ENCODE measurements around the gene PRRT2.
A peak's percentile ranks its signal among the peaks of the same experiment; 100 is the strongest.
"Not testable (repeated sequence)": the region's sequence is repeated elsewhere in the genome, so short reads cannot be mapped to it uniquely, and the experiment has no call there.

Gene PRRT2

DNA sequence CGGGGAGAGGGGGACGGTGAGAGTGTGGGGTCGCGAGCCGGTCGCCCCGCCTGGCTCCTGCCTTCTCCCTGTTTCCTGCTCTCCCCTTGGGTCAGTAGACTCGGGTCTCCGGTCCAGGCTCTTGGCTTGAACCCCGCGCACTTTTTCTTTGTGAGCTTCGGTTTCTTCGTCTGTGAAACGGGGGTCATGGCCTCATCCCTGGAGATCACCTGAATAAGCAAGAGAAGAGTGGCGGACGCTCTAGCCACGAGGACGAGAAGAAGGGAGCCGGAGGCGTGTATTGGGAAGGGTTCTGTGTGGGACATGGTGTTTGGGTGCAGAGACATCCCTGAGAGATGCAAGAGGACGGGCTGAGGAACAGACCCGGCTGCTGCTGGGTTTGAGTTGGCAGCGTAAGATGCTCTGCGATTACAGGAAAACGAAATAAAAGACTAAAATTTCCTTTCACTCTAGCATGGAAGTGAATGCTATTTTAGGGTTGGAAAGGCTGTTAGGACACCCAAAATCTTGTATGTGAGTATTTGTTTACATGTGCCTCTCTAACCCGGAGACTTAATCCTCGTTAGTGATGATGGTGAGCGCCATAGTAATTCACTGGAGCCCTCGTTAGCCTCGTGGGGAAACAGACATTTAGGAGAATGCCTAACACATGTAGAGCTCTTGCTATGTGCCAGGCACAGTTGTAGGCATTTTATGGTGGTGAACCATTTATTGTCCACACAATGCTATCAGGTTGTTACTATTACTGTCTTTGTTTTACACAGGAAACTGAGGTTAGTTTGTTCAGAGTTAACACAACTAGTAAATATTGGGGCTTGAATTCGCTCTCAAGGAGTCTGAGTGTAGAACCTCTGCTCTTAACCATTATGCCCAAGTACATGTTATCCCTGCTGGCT lies 20.8 kb upstream of the PRRT2 start:
- no peak for DNase-seq (ENCODE audit: low read depth in 2 of 2)

DNA sequence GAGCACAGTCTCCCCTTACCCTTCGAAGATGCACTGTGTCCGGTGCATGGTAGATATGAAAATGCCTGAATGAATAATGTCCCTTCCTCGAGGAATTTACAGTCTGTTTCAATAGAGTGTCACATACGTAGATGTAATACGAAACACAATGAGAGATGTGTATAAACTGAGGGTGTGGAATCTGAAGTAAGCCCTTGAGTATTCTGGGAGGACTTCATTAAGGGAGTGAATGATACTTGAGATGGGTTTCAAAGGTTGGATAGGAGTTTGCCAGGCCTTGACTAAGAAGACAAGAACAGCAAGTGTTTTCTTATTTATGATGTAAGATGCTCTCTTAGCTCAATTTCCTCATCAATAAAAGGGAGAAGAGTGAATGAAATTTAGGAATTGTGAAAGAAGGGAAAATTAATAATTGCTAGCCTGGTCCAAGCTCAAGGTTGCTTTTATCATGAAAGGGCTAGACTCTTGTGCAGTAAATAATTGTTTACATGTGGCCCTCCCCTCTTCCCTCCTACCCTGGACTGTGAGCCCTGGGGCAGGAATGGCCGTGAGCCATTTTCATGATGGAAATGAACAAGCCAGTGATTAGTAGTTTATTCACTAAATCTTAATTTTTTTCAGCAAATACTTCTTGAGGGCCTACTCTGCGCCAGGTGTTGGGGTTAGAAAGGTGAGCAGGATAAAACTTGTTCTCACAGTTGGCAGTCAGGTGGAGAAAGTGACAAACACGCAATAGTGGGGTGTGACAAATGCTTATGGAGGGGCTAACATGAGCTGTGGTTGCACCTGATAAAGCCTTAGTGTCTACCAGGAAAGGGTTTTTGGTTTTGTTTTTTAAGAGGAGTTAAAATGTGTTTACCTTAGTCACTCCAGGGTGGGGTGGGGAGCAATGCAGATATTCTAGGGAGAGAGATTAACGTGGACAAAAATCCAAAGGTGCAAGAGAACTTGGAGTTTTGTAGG lies 19.9 kb upstream of the PRRT2 start:
- DNase-seq (ENCODE audit: low read depth in 2 of 2): no peak

DNA sequence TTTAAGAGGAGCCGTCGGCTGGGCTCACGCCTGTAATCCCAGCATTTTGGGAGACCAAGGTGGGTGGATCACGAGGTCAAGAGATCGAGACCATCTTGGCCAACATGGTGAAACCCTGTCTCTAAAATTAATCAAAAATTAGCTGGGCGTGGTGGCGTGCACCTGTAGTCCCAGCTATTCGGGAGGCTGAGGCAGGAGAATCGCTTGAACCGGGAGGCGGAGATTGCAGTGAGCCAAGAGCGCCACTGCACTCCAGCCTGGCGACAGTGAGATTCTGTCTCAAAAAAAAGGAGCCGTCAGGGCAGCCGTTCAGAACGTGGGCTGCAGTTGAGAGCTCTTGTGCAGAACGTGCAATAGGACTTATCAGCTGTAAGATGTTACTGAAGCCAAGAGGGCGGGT lies 18.8 kb upstream of the PRRT2 start:
- not testable (repeated sequence) for DNase-seq (ENCODE audit: low read depth in 2 of 2)

DNA sequence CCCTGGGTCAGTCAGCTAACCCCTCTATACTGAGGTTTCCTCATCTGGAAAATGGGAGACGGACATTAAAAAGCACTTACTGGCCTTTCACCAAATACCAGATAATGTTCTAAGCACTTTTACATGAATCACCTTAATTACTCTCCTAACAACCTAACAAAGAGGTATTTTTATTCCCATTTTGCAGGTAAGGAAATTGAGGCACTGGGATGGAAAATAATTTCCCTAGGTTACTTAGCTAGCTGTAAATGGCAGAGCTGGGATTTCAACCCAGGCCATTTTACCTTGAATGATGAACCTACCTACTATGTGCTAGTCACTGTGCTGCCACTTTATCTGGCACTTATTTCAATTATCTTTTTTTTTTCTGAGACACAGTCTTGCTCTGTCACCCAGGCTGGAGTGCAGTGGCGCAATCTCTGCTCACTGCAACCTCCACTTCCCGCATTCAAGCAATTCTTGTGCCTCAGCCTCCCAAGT lies 17.7 kb upstream of the PRRT2 start:
- DNase-seq (ENCODE audit: low read depth in 2 of 2): no peak

DNA sequence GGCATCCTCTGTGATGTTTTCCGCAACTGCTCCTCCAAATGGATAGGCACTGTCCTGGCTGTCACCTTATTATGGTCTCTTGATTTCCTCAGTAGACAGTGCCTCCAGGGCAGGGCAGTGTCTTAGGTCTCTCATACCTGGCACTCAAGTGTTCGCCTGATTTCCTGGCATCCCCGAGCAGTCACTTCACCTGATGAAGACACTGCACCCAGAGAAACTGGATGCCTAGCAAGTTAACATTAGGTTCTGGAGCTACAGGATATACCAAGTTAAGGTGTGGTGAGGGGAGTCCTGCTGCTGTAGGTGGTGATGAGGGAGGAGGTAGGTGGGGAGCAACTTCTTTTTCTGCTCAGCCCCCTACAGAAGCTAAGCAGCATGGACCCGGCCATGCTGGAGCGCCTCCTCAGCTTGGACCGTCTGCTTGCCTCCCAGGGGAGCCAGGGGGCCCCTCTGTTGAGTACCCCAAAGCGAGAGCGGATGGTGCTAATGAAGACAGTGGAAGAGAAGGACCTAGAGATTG lies 9.5 kb upstream of the PRRT2 start:
- no peak for DNase-seq (ENCODE audit: low read depth in 2 of 2)

DNA sequence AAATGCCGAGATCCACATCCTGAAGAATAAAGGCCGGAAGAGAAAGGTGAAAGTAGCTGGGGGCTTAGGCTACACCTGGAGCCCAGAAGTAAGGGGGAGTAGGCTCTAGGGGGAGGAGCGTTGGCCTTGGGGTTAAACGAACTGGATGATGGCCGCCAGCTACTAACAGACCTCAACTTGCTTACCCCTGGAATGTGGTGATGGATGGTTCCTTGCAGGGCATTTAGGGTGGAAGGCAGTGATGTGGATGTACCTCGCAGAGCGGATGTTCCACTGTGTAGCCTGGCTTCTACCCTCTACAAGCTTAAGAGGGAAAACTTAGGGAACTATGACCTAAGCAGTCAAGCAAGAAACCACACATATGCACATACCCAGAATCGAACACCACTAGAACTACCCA lies 8.0 kb upstream of the PRRT2 start:
- no peak for DNase-seq (ENCODE audit: low read depth in 2 of 2)

DNA sequence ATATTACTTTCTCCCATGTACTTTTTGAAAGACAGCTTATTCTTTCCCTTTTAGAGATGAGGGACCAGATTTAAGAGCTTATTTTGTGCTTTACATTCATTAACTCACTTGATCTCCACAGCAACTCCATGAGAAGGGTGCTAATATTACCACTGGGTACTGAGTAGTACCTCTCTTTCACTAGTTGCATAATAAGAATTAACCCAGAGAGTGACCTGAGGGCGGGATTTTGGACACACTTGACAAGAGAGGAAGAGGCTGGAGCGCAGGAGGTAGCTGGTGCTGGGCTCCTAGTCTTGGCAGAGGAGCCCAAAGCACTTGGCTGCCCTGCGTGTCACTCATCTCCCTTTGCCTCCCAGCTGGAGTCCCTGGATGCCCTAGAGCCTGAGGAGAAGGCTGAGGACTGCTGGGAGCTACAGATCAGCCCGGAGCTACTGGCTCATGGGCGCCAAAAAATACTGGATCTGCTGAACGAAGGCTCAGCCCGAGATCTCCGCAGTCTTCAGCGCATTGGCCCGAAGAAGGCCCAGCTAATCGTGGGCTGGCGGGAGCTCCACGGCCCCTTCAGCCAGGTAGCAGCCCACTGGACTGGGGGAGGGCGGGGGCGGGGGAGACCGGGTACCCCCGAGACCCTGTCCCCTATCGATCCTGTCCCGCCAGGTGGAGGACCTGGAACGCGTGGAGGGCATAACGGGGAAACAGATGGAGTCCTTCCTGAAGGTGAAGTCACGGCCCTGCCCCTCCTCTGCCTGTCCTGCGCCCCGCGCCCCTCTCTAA lies 7.3 kb upstream of the PRRT2 start:
- no peak for DNase-seq (ENCODE audit: low read depth in 2 of 2)

DNA sequence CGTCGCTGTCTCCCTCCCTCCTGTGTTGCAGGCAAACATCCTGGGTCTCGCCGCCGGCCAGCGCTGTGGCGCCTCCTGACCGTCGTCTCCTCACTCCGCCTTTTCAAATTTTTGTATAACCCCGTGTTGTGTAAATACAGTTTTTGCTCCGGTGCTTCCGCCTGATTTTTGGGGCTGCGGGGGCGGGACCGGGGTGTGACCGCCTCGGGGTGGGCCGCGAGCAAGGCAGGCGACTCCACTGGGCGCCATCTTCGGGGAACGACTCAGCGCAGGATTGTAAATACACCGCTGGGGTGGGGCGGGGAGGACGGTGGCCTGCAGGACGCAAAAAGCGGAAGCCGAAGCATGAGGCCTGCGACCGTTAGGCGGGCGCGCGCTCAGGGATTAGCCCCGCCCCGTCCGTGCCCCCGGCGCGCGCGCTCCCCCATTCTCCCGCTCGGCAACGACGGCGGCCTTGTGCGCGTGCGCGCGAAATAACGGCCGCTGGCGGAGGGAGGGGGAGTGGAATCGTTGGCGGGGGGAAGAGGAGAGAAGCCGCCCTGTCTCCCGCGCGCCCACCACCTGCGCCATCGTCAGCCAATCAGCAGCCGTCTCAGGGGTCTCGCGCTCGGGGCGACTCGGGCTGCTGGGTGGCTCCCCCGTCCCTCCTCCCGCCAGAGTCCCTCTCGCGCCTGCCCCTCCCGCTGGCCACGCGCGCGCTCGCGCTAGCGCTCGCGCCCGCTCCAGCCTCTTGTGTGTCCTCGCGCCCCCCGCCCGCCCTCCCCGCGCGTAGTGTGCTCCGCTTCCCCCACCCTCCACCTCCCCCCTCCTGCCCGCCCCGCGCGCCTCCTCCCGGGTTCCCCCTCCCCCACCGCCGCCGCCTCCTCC lies 6.5 kb upstream of the PRRT2 start:
- DNase-seq (ENCODE audit: low read depth in 2 of 2): peak; percentile 96 to 97

DNA sequence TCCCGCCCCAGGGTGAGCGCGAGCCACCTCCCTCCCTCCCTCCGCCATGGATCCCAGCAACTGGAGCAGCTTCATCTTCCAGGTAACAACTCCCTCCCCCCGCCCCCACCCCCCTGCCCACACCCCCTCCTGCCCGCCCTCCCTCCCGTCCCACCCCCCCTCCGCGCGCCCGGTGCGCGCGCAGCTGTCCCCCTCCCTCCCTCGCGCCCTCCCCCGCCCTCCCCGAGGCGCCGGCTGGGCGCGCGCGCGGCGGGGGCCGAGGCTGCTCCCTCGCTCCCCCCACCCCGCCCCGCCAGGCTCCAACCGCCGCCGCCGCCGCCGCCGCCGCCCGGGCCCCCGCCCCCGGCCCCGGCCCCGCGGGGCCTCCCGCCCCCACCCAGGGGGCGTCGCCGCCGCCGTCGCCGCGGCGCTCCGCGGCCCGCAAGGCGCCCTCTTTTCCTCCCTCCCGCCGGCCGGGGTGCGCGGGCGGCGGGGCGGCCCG lies 5.9 kb upstream of the PRRT2 start, which contains the start of gene MAZ:
Gene MAZ (plus strand): TSS at position 431 of the 481 bp plus-strand sequence. CDS start 173 bp downstream, outside the sequence.
- DNase-seq (ENCODE audit: low read depth in 2 of 2): peak in 1 of 2 donors; percentile 74

DNA sequence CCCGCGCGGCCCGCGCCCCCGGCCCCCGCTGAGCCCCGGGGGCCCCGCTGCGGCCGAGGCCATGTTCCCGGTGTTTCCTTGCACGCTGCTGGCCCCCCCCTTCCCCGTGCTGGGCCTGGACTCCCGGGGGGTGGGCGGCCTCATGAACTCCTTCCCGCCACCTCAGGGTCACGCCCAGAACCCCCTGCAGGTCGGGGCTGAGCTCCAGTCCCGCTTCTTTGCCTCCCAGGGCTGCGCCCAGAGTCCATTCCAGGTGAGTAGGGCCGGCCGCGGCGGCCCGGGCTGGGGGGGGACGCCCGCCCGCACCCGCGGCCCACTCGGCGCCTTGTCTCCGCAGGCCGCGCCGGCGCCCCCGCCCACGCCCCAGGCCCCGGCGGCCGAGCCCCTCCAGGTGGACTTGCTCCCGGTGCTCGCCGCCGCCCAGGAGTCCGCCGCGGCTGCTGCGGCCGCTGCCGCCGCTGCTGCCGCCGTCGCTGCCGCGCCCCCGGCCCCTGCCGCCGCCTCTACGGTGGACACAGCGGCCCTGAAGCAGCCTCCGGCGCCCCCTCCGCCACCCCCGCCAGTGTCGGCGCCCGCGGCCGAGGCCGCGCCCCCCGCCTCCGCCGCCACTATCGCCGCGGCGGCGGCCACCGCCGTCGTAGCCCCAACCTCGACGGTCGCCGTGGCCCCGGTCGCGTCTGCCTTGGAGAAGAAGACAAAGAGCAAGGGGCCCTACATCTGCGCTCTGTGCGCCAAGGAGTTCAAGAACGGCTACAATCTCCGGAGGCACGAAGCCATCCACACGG lies 5.2 kb upstream of the PRRT2 start:
- DNase-seq (ENCODE audit: low read depth in 2 of 2): peak in 1 of 2 donors; percentile 41

DNA sequence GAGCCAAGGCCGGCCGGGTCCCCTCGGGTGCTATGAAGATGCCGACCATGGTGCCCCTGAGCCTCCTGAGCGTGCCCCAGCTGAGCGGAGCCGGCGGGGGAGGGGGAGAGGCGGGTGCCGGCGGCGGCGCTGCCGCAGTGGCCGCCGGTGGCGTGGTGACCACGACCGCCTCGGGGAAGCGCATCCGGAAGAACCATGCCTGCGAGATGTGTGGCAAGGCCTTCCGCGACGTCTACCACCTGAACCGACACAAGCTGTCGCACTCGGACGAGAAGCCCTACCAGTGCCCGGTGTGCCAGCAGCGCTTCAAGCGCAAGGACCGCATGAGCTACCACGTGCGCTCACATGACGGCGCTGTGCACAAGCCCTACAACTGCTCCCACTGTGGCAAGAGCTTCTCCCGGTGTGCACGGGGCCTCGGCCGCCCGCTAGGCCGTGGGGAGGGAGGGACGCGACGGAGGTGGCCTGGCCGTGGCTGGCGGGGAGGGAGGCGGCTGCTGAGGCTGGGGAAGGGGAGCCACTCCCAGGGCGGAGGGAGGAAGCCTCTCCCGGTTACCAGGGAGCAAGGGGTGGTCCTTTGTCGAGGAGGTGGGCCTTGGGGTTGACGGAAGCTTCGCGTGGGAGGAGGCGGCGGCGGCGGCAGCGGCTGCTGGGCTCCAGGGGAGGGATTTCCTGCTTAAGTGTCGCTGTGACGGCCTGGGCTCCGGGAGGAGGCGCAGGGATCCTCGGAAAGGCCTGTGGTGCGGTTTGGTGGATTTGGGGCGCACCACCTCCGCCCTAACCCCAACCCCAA lies 4.4 kb upstream of the PRRT2 start:
- peak; percentile 80 to 86 for DNase-seq (ENCODE audit: low read depth in 2 of 2)

DNA sequence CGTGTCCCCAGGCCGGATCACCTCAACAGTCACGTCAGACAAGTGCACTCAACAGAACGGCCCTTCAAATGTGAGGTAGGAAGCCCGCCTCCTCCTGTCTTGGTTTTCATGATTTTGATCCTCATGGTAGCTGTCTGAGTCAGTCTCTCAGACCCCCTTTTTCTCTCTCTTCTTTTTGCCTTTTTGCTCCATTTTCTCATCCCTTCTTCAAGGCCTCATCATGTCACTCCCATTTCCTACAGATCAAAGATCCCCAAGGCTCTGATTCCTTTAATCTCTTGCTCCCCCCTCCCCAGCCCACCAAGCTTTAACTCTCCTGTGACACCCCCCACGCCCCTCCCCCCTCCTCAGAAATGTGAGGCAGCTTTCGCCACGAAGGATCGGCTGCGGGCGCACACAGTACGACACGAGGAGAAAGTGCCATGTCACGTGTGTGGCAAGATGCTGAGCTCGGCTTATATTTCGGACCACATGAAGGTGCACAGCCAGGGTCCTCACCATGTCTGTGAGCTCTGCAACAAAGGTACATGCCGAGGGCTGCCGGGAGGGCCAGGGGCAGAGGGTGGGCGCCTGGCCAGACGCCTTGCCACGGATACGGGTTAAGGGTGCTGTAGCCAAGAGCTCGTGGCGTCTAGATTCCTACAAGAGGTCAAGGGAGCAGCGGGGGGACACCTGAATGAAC lies 3.6 kb upstream of the PRRT2 start:
- no peak for DNase-seq (ENCODE audit: low read depth in 2 of 2)

DNA sequence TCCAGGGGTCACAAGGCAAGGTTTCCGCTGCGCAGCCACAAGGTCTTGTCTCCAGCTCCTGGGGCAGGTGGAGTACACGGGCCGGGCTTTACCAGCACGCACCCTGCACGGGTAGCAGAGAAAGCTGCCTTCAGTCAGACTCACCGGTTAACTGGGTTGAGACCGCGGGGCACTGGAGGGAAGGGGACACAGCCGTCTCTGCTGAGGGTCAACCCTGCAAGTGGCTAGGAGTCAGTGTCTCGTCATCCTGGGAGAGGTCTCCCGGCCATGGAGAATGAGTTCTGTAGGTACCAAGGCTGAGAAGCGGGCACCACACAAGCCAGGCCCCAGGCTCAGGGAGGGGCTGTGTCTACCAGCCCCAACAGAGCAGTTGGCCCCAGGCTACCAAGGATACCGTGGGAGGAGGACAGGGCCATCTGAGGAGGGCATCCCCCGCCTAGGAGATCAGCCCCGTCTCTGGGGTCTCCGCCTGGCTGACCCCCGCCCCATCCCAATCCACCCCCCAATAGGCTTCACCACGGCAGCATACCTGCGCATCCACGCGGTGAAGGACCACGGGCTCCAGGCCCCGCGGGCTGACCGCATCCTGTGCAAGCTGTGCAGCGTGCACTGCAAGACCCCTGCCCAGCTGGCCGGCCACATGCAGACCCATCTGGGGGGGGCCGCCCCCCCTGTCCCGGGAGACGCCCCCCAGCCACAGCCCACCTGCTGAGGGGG lies 2.8 kb upstream of the PRRT2 start:
- no peak for DNase-seq (ENCODE audit: low read depth in 2 of 2)

DNA sequence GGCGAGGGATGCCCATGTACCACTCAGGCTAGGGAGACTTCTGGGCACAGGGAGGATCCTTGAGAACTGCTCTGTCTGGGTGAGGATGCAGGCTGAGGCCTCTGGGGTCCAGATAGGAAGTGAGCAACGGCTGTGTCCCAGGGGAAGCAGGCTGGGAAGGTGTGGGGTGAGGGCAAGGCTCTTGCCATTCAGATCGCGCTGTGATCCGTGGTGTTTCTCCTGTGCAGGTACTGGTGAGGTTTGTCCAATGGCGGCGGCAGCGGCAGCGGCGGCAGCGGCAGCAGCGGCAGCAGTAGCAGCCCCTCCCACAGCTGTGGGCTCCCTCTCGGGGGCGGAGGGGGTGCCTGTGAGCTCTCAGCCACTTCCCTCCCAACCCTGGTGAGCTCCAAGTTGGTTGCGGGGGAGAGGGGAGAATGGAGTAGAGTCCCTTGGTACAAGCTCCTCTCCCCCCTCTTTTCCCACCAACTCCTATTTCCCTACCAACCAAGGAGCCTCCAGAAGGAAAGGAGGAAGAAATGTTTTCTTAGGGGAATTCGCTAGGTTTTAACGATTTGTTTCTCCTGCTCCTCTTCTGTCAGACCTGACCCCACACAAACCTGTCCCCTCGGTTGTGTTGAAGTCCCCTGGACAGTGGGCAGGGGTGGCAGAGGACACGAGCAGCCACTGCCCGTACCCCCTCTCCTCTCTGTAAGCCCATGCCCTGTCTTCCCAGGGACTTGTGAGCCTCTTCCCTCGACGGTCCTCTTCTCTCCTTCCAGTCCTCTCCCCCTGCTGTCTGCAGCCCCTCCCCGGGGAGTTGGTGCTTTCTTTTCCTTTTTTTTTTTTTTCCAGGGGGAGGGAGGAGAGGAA lies 1.9 kb upstream of the PRRT2 start:
- DNase-seq (ENCODE audit: low read depth in 2 of 2): peak in 1 of 2 donors; percentile 45

DNA sequence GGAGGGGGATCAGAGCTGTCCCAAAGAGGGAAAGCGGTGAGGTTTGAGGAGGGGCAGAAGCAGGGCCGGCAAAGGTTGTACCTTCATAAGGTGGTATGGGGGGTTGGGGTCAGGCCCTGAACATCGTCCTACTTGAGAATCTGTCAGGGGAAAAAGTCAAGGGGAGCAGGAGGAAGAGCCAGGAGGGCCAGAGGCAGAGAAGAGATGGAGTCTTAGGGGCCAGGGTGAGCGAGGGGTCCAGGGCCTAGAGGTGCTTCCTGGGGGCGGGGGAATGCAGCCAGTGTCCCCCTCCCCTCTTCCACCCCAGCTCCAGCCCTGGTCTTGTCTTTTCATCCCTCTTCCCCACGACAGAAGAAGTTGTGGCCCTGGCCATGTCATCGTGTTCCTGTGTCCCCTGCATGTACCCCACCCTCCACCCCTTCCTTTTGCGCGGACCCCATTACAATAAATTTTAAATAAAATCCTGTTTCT lies 1.3 kb upstream of the PRRT2 start:
- no peak for DNase-seq (ENCODE audit: low read depth in 2 of 2)
